ENCODE results near the gene LAMA3. TPM values are rescaled to one million over a fixed set of nuclear protein-coding genes. Genes with fewer than 3 reads are reported as not detected.

Gene LAMA3
- total RNA-seq, 2 donors from 2014 or later = 0.19 TPM; not detected in 1

- ATAC-seq (replicated peaks in 1 of 2) = no peak
- Mint-ChIP-seq H3K9me3 (no peaks in the 10 kb centered on the region), H3K27me3 (ENCODE audit: low read depth) (peaks cover 2% of the 10 kb centered on the region), H3K4me3 (no peak overlapping the region), H3K27ac (no peak overlapping the region), H3K4me1 (ENCODE audit: low read depth) (no peaks in the 10 kb centered on the region), H3K36me3 (ENCODE audit: insufficient read depth in 2 of 2) (no peaks in the 10 kb centered on the region)
- no peak for DNase-seq
Observed at GRCh38 chr18:23756590-23757436, 67.6 kb downstream of the LAMA3 start.

DNA sequence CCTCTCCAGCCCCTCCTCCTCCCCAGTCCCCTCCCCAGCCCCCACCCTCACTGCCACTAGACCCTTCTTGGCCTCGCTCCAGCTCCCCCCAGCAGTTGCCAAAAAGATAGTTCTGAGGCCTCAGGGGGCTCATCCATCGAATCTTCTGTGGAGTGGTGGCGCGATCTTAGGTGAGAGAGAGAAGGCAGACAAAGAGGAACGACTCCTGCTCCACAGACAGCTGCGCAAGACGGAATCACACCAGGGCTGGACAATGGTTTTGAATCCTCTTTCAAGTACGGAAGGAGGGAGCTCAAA lies 68.1 kb downstream of the LAMA3 start:
- DNase-seq (no peak), ATAC-seq (replicated peaks in 1 of 2) (no peak)
- Mint-ChIP-seq H3K9me3 (no peaks in the 10 kb centered on the region), H3K27ac (no peak overlapping the region), H3K36me3 (ENCODE audit: insufficient read depth in 2 of 2) (no peaks in the 10 kb centered on the region), H3K4me1 (ENCODE audit: low read depth) (no peaks in the 10 kb centered on the region), H3K27me3 (ENCODE audit: low read depth) (no peaks in the 10 kb centered on the region), H3K4me3 (no peak overlapping the region)

DNA sequence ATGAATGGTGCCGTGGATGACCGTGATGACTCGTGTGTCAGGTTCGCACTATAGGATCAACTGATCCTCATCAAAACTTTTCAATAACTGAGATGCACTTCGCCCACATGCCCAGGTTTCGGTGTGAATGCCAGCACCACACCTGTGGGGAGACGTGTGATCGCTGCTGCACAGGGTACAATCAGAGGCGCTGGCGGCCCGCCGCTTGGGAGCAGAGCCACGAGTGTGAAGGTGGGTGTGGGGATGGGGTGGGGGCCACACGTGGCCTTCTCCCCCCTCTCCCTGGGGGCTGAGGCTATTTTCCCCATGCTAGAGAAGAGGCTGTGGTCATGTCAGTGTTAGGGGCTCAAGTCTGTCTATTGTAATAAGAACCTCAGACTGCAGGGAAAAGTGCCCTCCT lies 69.0 kb downstream of the LAMA3 start:
- no peaks in the 10 kb centered on the region for H3K4me1 Mint-ChIP-seq (ENCODE audit: low read depth)
- no peak overlapping the region for H3K4me3 Mint-ChIP-seq
- DNase-seq = no peak
- H3K27ac Mint-ChIP-seq = no peak overlapping the region
- H3K27me3 Mint-ChIP-seq (ENCODE audit: low read depth) = no peaks in the 10 kb centered on the region
- no peaks in the 10 kb centered on the region for H3K9me3 Mint-ChIP-seq
- H3K36me3 Mint-ChIP-seq (ENCODE audit: insufficient read depth in 2 of 2) = no peaks in the 10 kb centered on the region
- ATAC-seq (replicated peaks in 1 of 2) = no peak

DNA sequence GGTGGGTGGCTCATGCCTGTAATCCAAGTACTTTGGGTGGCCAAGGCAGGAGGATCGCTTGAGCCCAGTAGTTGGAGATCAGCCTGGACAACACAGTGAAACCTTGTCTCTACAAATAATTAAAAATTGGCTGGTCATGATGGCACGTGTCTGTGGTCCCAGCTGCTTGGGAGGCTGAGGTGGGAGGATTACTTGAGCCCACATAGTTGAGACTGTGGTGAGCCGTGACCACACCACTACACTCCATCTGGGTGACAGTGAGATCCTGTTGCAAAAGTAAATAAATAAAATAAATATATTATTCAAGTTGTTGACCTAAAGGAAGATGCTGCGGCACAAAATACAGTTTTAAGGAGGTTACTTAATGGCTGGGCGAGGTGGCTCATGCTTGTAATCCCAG lies 72.7 kb downstream of the LAMA3 start:
- no peak overlapping the region for H3K4me3 Mint-ChIP-seq
- DNase-seq (no peak), ATAC-seq (replicated peaks in 1 of 2) (no peak)
- H3K36me3 Mint-ChIP-seq (ENCODE audit: insufficient read depth in 2 of 2) = no peaks in the 10 kb centered on the region
- H3K27ac Mint-ChIP-seq = no peak overlapping the region
- H3K27me3 Mint-ChIP-seq (ENCODE audit: low read depth) = peaks cover 6% of the 10 kb centered on the region
- no peaks in the 10 kb centered on the region for H3K4me1 Mint-ChIP-seq (ENCODE audit: low read depth)
- H3K9me3 Mint-ChIP-seq = no peaks in the 10 kb centered on the region

GRCh38 chr18:23763343-23763742 lies 74.1 kb downstream of the LAMA3 start:
- H3K4me3 Mint-ChIP-seq = no peak overlapping the region
- no peaks in the 10 kb centered on the region for H3K4me1 Mint-ChIP-seq (ENCODE audit: low read depth)
- H3K27ac Mint-ChIP-seq = no peak overlapping the region
- peaks cover 6% of the 10 kb centered on the region for H3K27me3 Mint-ChIP-seq (ENCODE audit: low read depth)
- no peak for ATAC-seq (replicated peaks in 1 of 2)
- DNase-seq = no peak
- H3K9me3 Mint-ChIP-seq = peaks cover 0 to 3% of the 10 kb centered on the region in 2 donors
- H3K36me3 Mint-ChIP-seq (ENCODE audit: insufficient read depth in 2 of 2) = no peaks in the 10 kb centered on the region

- H3K36me3 Mint-ChIP-seq (ENCODE audit: insufficient read depth in 2 of 2) = no peaks in the 10 kb centered on the region
- H3K9me3 Mint-ChIP-seq = peaks cover 3% of the 10 kb centered on the region in 2 donors
- ATAC-seq (replicated peaks in 1 of 2) = no peak
- no peak for DNase-seq
- no peak overlapping the region for H3K27ac Mint-ChIP-seq
- no peak overlapping the region for H3K4me3 Mint-ChIP-seq
- peaks cover 6% of the 10 kb centered on the region for H3K27me3 Mint-ChIP-seq (ENCODE audit: low read depth)
- no peaks in the 10 kb centered on the region for H3K4me1 Mint-ChIP-seq (ENCODE audit: low read depth)
Observed at GRCh38 chr18:23765931-23766330, 76.7 kb downstream of the LAMA3 start.

- Mint-ChIP-seq H3K36me3 (ENCODE audit: insufficient read depth in 2 of 2) (no peaks in the 10 kb centered on the region), H3K4me3 (no peak overlapping the region), H3K4me1 (ENCODE audit: low read depth) (no peaks in the 10 kb centered on the region), H3K9me3 (peaks cover 3% of the 10 kb centered on the region in 2 donors), H3K27me3 (ENCODE audit: low read depth) (no peaks in the 10 kb centered on the region), H3K27ac (no peak overlapping the region)
- DNase-seq (no peak), ATAC-seq (replicated peaks in 1 of 2) (no peak)
Observed at GRCh38 chr18:23772327-23773024, 83.2 kb downstream of the LAMA3 start.

DNA sequence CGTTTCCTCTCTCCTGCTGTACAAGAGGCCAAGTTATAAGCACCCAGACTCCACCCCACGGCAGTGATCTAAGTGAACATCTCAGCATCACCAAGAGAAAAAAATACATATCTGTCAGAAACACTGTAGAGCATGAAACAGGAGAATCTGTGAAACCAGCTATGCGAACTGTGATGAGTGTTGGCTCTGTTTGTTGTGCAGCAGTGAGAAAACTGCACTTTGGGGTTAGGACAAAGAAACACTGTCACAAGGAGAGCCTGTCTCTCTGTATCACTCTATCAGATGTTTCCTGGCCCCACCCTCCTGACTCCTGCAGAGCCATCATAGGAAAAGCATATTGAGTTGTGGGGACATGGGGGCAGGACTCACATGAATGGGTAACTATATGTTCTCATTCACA lies 87.1 kb downstream of the LAMA3 start:
- Mint-ChIP-seq H3K4me3 (no peak overlapping the region), H3K36me3 (ENCODE audit: insufficient read depth in 2 of 2) (no peaks in the 10 kb centered on the region), H3K4me1 (ENCODE audit: low read depth) (no peaks in the 10 kb centered on the region), H3K27ac (no peak overlapping the region), H3K9me3 (no peaks in the 10 kb centered on the region), H3K27me3 (ENCODE audit: low read depth) (no peaks in the 10 kb centered on the region)
- ATAC-seq (replicated peaks in 1 of 2) (no peak), DNase-seq (no peak)

DNA sequence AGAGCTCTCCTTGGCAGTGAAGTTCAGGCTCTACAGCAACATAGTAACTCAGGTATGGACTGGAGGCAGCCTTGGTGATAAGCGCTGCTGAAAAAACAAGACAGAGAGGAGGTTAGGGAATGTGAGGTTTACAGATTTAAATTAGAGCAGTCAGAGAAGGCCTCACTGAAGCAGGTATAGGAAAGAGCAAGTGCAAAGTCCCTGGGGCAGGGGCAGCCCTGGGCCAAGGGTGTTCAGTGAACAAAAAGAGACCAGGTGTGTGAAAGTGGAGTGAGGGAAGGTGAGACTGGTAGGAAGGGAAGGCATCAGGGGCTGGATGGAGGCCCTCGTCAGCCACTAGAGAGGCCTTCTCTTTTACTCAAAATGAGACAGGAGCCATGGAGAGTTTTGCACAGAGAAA lies 89.6 kb downstream of the LAMA3 start:
- Mint-ChIP-seq H3K36me3 (ENCODE audit: insufficient read depth in 2 of 2) (no peaks in the 10 kb centered on the region), H3K4me1 (ENCODE audit: low read depth) (no peaks in the 10 kb centered on the region), H3K27me3 (ENCODE audit: low read depth) (no peaks in the 10 kb centered on the region), H3K4me3 (no peak overlapping the region), H3K27ac (no peak overlapping the region), H3K9me3 (no peaks in the 10 kb centered on the region)
- ATAC-seq (replicated peaks in 1 of 2) = no peak
- no peak for DNase-seq

DNA sequence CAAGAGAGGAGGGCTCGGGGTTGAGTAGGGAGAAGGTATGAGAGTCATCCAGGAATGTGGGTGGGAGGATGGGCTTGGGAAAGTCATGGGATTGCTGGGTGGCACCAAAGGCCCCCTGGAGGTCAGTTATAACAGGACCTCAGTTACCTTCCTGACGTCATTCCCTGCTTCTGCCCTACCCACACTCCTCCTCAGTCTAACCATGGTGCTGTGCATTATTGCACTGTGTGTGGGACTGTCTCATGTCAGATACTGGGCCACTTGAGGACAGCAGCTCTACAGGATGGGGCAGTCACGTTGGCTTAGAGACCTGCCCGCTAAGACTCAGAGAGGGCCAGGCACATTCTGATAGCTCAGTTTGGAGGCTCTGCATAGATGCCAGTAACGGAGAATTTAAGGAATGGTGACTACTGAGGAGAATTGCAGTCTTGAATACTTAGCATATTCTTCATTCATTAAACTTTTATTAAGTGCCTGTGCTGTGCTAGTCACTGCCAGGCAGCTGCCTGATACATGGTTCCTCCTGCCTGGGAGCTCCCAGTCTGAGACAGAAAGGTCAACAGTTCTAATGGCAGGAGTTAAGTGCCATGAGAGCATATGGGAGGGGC lies 90.5 kb downstream of the LAMA3 start:
- no peak overlapping the region for H3K4me3 Mint-ChIP-seq
- H3K27ac Mint-ChIP-seq = no peak overlapping the region
- no peaks in the 10 kb centered on the region for H3K9me3 Mint-ChIP-seq
- H3K27me3 Mint-ChIP-seq (ENCODE audit: low read depth) = no peaks in the 10 kb centered on the region
- DNase-seq = no peak
- no peaks in the 10 kb centered on the region for H3K36me3 Mint-ChIP-seq (ENCODE audit: insufficient read depth in 2 of 2)
- H3K4me1 Mint-ChIP-seq (ENCODE audit: low read depth) = no peaks in the 10 kb centered on the region
- no peak for ATAC-seq (replicated peaks in 1 of 2)

- DNase-seq (no peak), ATAC-seq (replicated peaks in 1 of 2) (no peak)
- Mint-ChIP-seq H3K27me3 (ENCODE audit: low read depth) (peaks cover 10% of the 10 kb centered on the region), H3K9me3 (peaks cover 2 to 3% of the 10 kb centered on the region in 2 donors), H3K36me3 (ENCODE audit: insufficient read depth in 2 of 2) (peaks cover 2 to 5% of the 10 kb centered on the region in 2 donors), H3K27ac (no peak overlapping the region), H3K4me3 (no peak overlapping the region), H3K4me1 (ENCODE audit: low read depth) (no peaks in the 10 kb centered on the region)
Observed at GRCh38 chr18:23784832-23785245, 95.6 kb downstream of the LAMA3 start.

DNA sequence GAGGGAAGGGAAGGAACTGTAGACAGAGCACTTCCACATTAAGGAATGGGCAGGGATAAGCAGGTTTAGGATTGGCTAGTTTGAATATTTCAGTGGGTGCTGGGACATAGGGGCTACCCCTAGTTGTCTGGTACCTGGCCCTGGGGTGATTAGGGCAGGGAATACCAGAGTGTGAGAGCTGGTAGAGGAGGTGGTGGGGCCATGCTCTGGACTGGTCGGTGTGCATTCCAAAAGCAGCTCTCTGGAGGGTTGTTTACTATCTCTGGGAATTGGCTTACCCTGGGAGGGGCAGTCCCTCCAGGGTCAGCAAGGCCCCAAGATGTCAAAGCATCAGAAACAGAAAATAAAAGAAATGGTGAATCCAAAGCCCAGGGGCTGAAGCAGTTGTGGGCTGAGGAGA lies 103.8 kb downstream of the LAMA3 start:
- Mint-ChIP-seq H3K27ac (no peak overlapping the region), H3K4me1 (ENCODE audit: low read depth) (no peaks in the 10 kb centered on the region), H3K27me3 (ENCODE audit: low read depth) (peaks cover 7% of the 10 kb centered on the region), H3K36me3 (ENCODE audit: insufficient read depth in 2 of 2) (no peaks in the 10 kb centered on the region), H3K4me3 (no peak overlapping the region), H3K9me3 (no peaks in the 10 kb centered on the region)
- no peak for DNase-seq
- ATAC-seq (replicated peaks in 1 of 2) = no peak

GRCh38 chr18:23793985-23794867 lies 105.0 kb downstream of the LAMA3 start:
- Mint-ChIP-seq H3K9me3 (no peaks in the 10 kb centered on the region), H3K4me1 (ENCODE audit: low read depth) (no peaks in the 10 kb centered on the region), H3K4me3 (no peak overlapping the region), H3K36me3 (ENCODE audit: insufficient read depth in 2 of 2) (no peaks in the 10 kb centered on the region), H3K27me3 (ENCODE audit: low read depth) (peaks cover 10% of the 10 kb centered on the region), H3K27ac (no peak overlapping the region)
- ATAC-seq (replicated peaks in 1 of 2) (no peak), DNase-seq (no peak)

Measured in activated T-cell treated with anti-CD3 and anti-CD28 coated beads, Interleukin-2, amount 50 U/mL, for 72 hours (primary cell).